HG02885 (cell line): ENCODE data around the gene GLTP.

Experiments used
- ATAC-seq: cut with Tn5 transposase; IDR thresholded peaks from one replicate; pipeline ENCODE4 v1.9.1; 2021; ENCODE audit warnings: mild to moderate bottlenecking; ENCODE audit not compliant: unreplicated experiment, poor library complexity

Gene GLTP

GRCh38 chr12:109827566-109828550, 52.5 kb downstream of the GLTP start:
- ATAC-seq: no peak

- no peak for ATAC-seq
These were observed 53.3 kb downstream of the GLTP start for GRCh38 chr12:109827080-109827479.

GRCh38 chr12:109824731-109825130, 55.6 kb downstream of the GLTP start:
- no peak for ATAC-seq

- no peak for ATAC-seq
These were observed 57.4 kb downstream of the GLTP start for GRCh38 chr12:109822951-109823411.

- no peak for ATAC-seq
These were observed 57.9 kb downstream of the GLTP start for GRCh38 chr12:109822416-109822815.

- no peak for ATAC-seq
These were observed 58.4 kb downstream of the GLTP start for GRCh38 chr12:109821968-109822367.

- no peak for ATAC-seq
These were observed 59.4 kb downstream of the GLTP start for GRCh38 chr12:109820816-109821381.

- no peak for ATAC-seq
These were observed 61.3 kb downstream of the GLTP start for GRCh38 chr12:109818905-109819500.

- ATAC-seq: no peak
These were observed 62.1 kb downstream of the GLTP start for GRCh38 chr12:109818253-109818652.

GRCh38 chr12:109817627-109818231, 62.6 kb downstream of the GLTP start:
- no peak for ATAC-seq

- ATAC-seq: no peak
These were observed 63.5 kb downstream of the GLTP start for GRCh38 chr12:109816870-109817269.

GRCh38 chr12:109815757-109816617, 64.4 kb downstream of the GLTP start:
- ATAC-seq: no peak

- no peak for ATAC-seq
These were observed 65.1 kb downstream of the GLTP start for GRCh38 chr12:109815225-109815624.

- no peak for ATAC-seq
These were observed 65.7 kb downstream of the GLTP start for GRCh38 chr12:109814600-109815150.

- no peak for ATAC-seq
These were observed 66.4 kb downstream of the GLTP start for GRCh38 chr12:109813810-109814416.

- ATAC-seq: no peak
These were observed 68.7 kb downstream of the GLTP start for GRCh38 chr12:109811624-109811995.

GRCh38 chr12:109810954-109811623, 69.3 kb downstream of the GLTP start:
- ATAC-seq: no peak

GRCh38 chr12:109808876-109809646, 71.3 kb downstream of the GLTP start:
- ATAC-seq: no peak
